Suprapubic skin (tissue), 4 donors: ENCODE results near the gene LYSMD4. TPM values are rescaled to one million over a fixed set of nuclear protein-coding genes. Genes with fewer than 3 reads are reported as not detected.

Experiments used
- DNase-seq, 2 donors: peaks; one replicate each; pipeline ENCODE4 v3.0.0-alpha.2; 2019; ENCODE audit warnings: low spot score in 2 of 2
- H3K27ac ChIP-seq: fragments of 200-600 bp; sonication (generic); one replicate; pipeline ENCODE4 v1.5.1; 2019
- H3K27me3 ChIP-seq: fragments of 200-600 bp; sonication (generic); one replicate; pipeline ENCODE4 v1.5.1; 2019
- H3K36me3 ChIP-seq: fragments of 200-600 bp; sonication (generic); one replicate; pipeline ENCODE4 v1.5.1; 2019
- H3K4me1 ChIP-seq: fragments of 200-600 bp; sonication (generic); one replicate; pipeline ENCODE4 v1.5.1; 2019
- H3K4me3 ChIP-seq: fragments of 200-600 bp; sonication (generic); one replicate; pipeline ENCODE4 v1.5.1; 2019; ENCODE audit warnings: mild to moderate bottlenecking
- H3K9me3 ChIP-seq: fragments of 200-600 bp; sonication (generic); one replicate; pipeline ENCODE4 v1.5.1; 2019
- EP300 ChIP-seq: sonication (generic); formaldehyde crosslinking; IDR thresholded peaks from one replicate; pipeline ENCODE4 v1.6.1; 2017; ENCODE audit warnings: antibody characterized with exemption
- POLR2A ChIP-seq, 2 donors: fragments of 450-650 bp; IDR thresholded peaks; one replicate each; pipeline ENCODE4 v1.6.1; 2017; ENCODE audit warnings: antibody characterized with exemption in 2 of 2, mild to moderate bottlenecking in 2 of 2, moderate library complexity in 2 of 2
- POLR2AphosphoS5 ChIP-seq, 3 donors: sonication (generic); formaldehyde crosslinking; IDR thresholded peaks; one replicate each; pipeline ENCODE4 v1.6.1; 2017; ENCODE audit warnings: antibody characterized with exemption in 3 of 3
- WGBS: methylation state at CpG from one replicate; pipeline ENCODE4 v1.1.5; 2018; 5-methylcytosine and 5-hydroxymethylcytosine counted together
- total RNA-seq, 4 donors: library from RNA; depleted of rRNA; stranded (reverse); fragments of >200 nt; gene quantifications; one replicate each; pipeline ENCODE4 v1.1.0, GENCODE V29; 2016
- TF ChIP-seq, protein P1 (sequence below), 2 donors: fragments of 200-600 bp in 1 of 2; fragments of 450-650 bp in 1 of 2; sonication (generic) in 1 of 2; IDR thresholded peaks; one replicate each; pipeline ENCODE4 v1.5.1; 2016 to 2019; ENCODE audit warnings: antibody characterized with exemption in 2 of 2, mild to moderate bottlenecking in 1 of 2, moderate library complexity in 1 of 2

LYSMD4 gene
- total RNA-seq, 4 donors from 2014 or later, result 19.7 to 52.8 (median 35.0) TPM

- Histone ChIP-seq H3K27ac (no peak overlapping the region), H3K27me3 (no peaks in the 10 kb centered on the region), H3K9me3 (no peaks in the 10 kb centered on the region), H3K4me3 (no peak overlapping the region), H3K4me1 (peaks cover 21% of the 10 kb centered on the region), H3K36me3 (peaks cover 30% of the 10 kb centered on the region)
- no peak for DNase-seq
- no peak for TF ChIP-seq POLR2AphosphoS5 (IDR thresholded peaks at IDR 0.05)
- TF ChIP-seq POLR2A (IDR thresholded peaks at IDR 0.05), result no peak
- no peak for TF ChIP-seq EP300
- TF ChIP-seq, protein P1, sequence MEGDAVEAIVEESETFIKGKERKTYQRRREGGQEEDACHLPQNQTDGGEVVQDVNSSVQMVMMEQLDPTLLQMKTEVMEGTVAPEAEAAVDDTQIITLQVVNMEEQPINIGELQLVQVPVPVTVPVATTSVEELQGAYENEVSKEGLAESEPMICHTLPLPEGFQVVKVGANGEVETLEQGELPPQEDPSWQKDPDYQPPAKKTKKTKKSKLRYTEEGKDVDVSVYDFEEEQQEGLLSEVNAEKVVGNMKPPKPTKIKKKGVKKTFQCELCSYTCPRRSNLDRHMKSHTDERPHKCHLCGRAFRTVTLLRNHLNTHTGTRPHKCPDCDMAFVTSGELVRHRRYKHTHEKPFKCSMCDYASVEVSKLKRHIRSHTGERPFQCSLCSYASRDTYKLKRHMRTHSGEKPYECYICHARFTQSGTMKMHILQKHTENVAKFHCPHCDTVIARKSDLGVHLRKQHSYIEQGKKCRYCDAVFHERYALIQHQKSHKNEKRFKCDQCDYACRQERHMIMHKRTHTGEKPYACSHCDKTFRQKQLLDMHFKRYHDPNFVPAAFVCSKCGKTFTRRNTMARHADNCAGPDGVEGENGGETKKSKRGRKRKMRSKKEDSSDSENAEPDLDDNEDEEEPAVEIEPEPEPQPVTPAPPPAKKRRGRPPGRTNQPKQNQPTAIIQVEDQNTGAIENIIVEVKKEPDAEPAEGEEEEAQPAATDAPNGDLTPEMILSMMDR (IDR thresholded peaks at IDR 0.05), result no peak
- 73% methylated on average over 1 of the region's 1 CpG for WGBS
These were observed 5.9 kb downstream of the LYSMD4 start for GRCh38 chr15:99727330-99727729.

DNA sequence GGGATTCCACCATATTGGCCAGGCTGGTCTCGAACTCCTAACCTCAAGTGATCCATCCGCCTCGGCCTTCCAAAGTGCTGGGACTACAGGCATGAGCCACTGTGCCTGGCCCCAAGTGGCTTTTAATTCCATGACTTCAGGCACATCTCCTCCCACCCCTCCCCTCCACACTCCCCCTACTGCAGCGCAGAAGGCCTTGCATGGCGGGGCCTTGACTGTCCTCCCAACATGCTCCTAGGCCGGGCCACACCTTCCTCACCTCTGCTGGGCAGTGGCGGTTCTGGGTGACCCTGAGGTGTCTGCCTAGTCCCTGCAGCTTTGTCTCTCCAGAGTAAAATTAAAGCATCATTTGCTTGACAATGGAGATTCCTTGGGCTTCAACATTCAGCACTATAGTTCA lies 6.9 kb downstream of the LYSMD4 start:
- Histone ChIP-seq H3K9me3 (no peaks in the 10 kb centered on the region), H3K27me3 (no peaks in the 10 kb centered on the region), H3K27ac (no peak overlapping the region), H3K4me3 (no peak overlapping the region), H3K36me3 (peaks cover 30% of the 10 kb centered on the region), H3K4me1 (peaks cover 15% of the 10 kb centered on the region)
- TF ChIP-seq, protein P1 (IDR thresholded peaks at IDR 0.05), result no peak
- TF ChIP-seq POLR2AphosphoS5 (IDR thresholded peaks at IDR 0.05), result no peak
- no peak for TF ChIP-seq EP300
- no peak for TF ChIP-seq POLR2A (IDR thresholded peaks at IDR 0.05)
- no peak for DNase-seq
- 85% methylated on average over 7 of the region's 7 CpGs for WGBS

DNA sequence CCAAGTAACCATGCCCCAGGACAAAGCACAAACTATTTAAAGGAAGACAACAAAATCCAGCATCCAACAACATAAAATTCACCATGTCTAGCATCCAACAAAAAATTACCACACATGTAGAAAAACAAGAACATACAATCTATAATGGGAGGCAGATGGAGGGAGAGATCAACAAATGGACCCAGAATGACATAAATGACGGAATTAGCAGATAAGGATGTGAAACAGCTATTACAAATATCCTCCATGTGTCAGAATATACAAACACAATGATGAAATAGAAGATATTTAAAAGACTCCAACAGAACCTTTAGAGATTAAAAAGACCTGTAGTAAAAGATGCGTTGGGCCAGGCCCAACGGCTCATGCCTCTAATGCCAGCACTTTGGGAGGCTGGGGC lies 10.8 kb downstream of the LYSMD4 start:
- H3K27me3 ChIP-seq, result no peaks in the 10 kb centered on the region
- no peak overlapping the region for H3K27ac ChIP-seq
- H3K4me3 ChIP-seq, result no peak overlapping the region
- H3K36me3 ChIP-seq, result peaks cover 9% of the 10 kb centered on the region
- TF ChIP-seq POLR2AphosphoS5 (IDR thresholded peaks at IDR 0.05), result no peak
- TF ChIP-seq POLR2A (IDR thresholded peaks at IDR 0.05), result no peak
- TF ChIP-seq EP300, result no peak
- TF ChIP-seq, protein P1 (IDR thresholded peaks at IDR 0.05), result no peak
- WGBS, result 94% methylated on average over 3 of the region's 3 CpGs
- peaks cover 8% of the 10 kb centered on the region for H3K4me1 ChIP-seq
- no peaks in the 10 kb centered on the region for H3K9me3 ChIP-seq
- DNase-seq, result no peak

- no peak for DNase-seq
- H3K36me3 ChIP-seq, result peaks cover 6% of the 10 kb centered on the region
- H3K9me3 ChIP-seq, result no peaks in the 10 kb centered on the region
- 80% methylated on average over 4 of the region's 4 CpGs for WGBS
- TF ChIP-seq POLR2AphosphoS5 (IDR thresholded peaks at IDR 0.05) (no peak), EP300 (no peak), POLR2A (IDR thresholded peaks at IDR 0.05) (no peak)
- TF ChIP-seq, protein P1 (IDR thresholded peaks at IDR 0.05), result no peak
- no peak overlapping the region for H3K27ac ChIP-seq
- peaks cover 12% of the 10 kb centered on the region for H3K4me1 ChIP-seq
- H3K27me3 ChIP-seq, result no peaks in the 10 kb centered on the region
- H3K4me3 ChIP-seq, result no peak overlapping the region
These were observed 11.3 kb downstream of the LYSMD4 start for GRCh38 chr15:99721896-99722295.

GRCh38 chr15:99721104-99721778 lies 12.0 kb downstream of the LYSMD4 start:
- Histone ChIP-seq H3K4me1 (peaks cover 18% of the 10 kb centered on the region), H3K9me3 (no peaks in the 10 kb centered on the region), H3K27ac (no peak overlapping the region), H3K27me3 (no peaks in the 10 kb centered on the region), H3K4me3 (no peak overlapping the region), H3K36me3 (peaks cover 6% of the 10 kb centered on the region)
- TF ChIP-seq EP300 (no peak), POLR2AphosphoS5 (IDR thresholded peaks at IDR 0.05) (no peak)
- 66% methylated on average over 3 of the region's 3 CpGs for WGBS
- no peak for DNase-seq

- DNase-seq, result no peak
- Histone ChIP-seq H3K4me1 (peaks cover 20% of the 10 kb centered on the region), H3K4me3 (no peak overlapping the region), H3K27ac (no peak overlapping the region), H3K36me3 (peaks cover 3% of the 10 kb centered on the region), H3K27me3 (no peaks in the 10 kb centered on the region), H3K9me3 (no peaks in the 10 kb centered on the region)
- WGBS, result 69% methylated on average over 7 of the region's 7 CpGs
- TF ChIP-seq EP300, result no peak
- no peak for TF ChIP-seq POLR2AphosphoS5 (IDR thresholded peaks at IDR 0.05)
- TF ChIP-seq, protein P1 (IDR thresholded peaks at IDR 0.05), result no peak
- TF ChIP-seq POLR2A (IDR thresholded peaks at IDR 0.05), result no peak
These were observed 12.7 kb downstream of the LYSMD4 start for GRCh38 chr15:99720533-99720932.
